CD4-positive, CD25-positive, alpha-beta regulatory T cell (primary cell): ENCODE data around the gene MYOF. TPM values are rescaled to one million over a fixed set of nuclear protein-coding genes. Genes with fewer than 3 reads are reported as not detected.

Experiments used
- ATAC-seq, 2 donors: fragments of 150-1000 bp; cut with Tn5 transposase; one replicate each; pipeline ENCODE4 v1.10.0; 2021; ENCODE audit warnings: low read depth in 2 of 2, moderate number of reproducible peaks in 2 of 2, moderate library complexity in 1 of 2
- DNase-seq, 3 donors: peaks; one replicate each; pipeline versions ENCODE4 v3.0.0 to v3.0.0-alpha.2; 2012 to 2022; ENCODE audit warnings: mixed read lengths in 1 of 3
- H3K27ac ChIP-seq: one replicate; pipeline ENCODE4 v1.7.0; 2013; ENCODE audit warnings: mild to moderate bottlenecking, low read length; ENCODE audit not compliant: insufficient read depth, poor library complexity, severe bottlenecking
- H3K27me3 ChIP-seq: one replicate; pipeline ENCODE4 v1.7.0; 2013; ENCODE audit warnings: low read length; ENCODE audit not compliant: control insufficient read depth, insufficient read depth
- H3K36me3 ChIP-seq: one replicate; pipeline ENCODE4 v1.7.0; 2013; ENCODE audit warnings: mild to moderate bottlenecking, low read length, moderate library complexity; ENCODE audit not compliant: control insufficient read depth, insufficient read depth
- H3K4me1 ChIP-seq: 2 replicates; pipeline ENCODE4 v1.7.0; 2013; ENCODE audit warnings: mild to moderate bottlenecking, low read length; ENCODE audit not compliant: insufficient read depth, control insufficient read depth, poor library complexity, severe bottlenecking
- H3K4me3 ChIP-seq: one replicate; pipeline ENCODE4 v1.7.0; 2013; ENCODE audit warnings: low read depth, mild to moderate bottlenecking, low read length, moderate library complexity
- H3K9me3 ChIP-seq, 2 experiments: 1 replicate in 1 of 2; 2 replicates in 1 of 2; pipeline ENCODE4 v1.7.0; 2013; ENCODE audit warnings: low read length in 2 of 2, mild to moderate bottlenecking in 1 of 2, moderate library complexity in 1 of 2; ENCODE audit not compliant: control insufficient read depth in 2 of 2
- H3K27ac Mint-ChIP-seq, 3 donors: one replicate each; pipeline ENCODE4 v1.8.0; 2020 to 2022; ENCODE audit warnings: mild to moderate bottlenecking in 3 of 3, mixed read lengths in 3 of 3, moderate library complexity in 2 of 3
- H3K27me3 Mint-ChIP-seq: one replicate; pipeline ENCODE4 v1.8.0; 2022; ENCODE audit warnings: mild to moderate bottlenecking, mixed read lengths
- H3K36me3 Mint-ChIP-seq: one replicate; pipeline ENCODE4 v1.8.0; 2020; ENCODE audit warnings: mixed read lengths
- H3K4me1 Mint-ChIP-seq, 4 donors: one replicate each; pipeline ENCODE4 v1.8.0; 2020 to 2022; ENCODE audit warnings: mixed read lengths in 4 of 4, mild to moderate bottlenecking in 1 of 4
- H3K4me3 Mint-ChIP-seq, 4 donors: one replicate each; pipeline ENCODE4 v1.8.0; 2020 to 2022; ENCODE audit warnings: mild to moderate bottlenecking in 4 of 4, mixed read lengths in 4 of 4, moderate library complexity in 3 of 4
- H3K9me3 Mint-ChIP-seq, 7 donors: one replicate each; pipeline ENCODE4 v1.8.0; 2020 to 2022; ENCODE audit warnings: mixed read lengths in 7 of 7, mild to moderate bottlenecking in 3 of 7, moderate library complexity in 2 of 7
- polyA plus RNA-seq, 4 donors: library from polyadenylated mRNA; unstranded; fragments of 300-500 nt; fragmentation: Illumina TruSeq; gene quantifications; one replicate each; pipeline ENCODE4 v1.2.3, GENCODE V29; 2021
- total RNA-seq: library from RNA; stranded (reverse); gene quantifications from one replicate; pipeline ENCODE4 v1.2.3, GENCODE V29; 2022

Gene MYOF
- total and polyA plus RNA-seq, 5 donors from 2014 or later = 0.23 to 1.0 (median 0.54) TPM

DNA sequence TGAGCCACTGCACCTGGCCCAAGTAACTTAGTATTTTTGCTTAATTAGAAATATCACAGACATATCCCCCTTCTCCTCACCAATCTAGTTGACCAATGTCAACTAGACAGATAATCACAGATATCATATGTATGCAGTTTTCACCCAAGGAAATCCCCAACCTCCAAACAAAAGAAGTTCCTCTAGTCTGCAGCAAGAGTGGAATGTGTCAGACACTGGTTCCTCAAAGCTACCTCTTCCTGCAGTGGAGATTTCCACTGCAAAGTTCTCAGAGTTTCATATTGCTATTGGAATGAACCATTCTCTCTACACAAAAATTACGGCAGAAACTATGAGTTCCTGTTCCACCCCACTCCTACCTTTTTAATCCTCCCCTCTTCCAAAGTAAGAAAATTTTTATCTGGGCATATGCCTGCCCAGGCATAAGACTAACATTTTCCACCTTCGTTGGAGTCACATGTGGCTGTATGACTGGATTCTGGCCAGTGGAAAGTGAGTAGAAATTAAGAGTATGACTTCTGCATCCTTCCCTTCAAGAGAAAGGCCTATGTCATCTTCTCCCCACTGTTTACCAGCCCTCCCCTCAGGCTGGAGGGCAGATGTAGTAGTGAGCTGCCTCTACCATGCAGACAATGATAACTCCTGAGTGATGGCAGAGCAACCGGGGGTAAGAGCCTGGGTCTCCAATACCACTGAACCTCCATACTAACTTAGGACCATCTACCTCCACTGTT lies 103.0 kb downstream of the MYOF start:
- no peaks in the 10 kb centered on the region for H3K9me3 Mint-ChIP-seq
- no peaks in the 10 kb centered on the region for H3K9me3 ChIP-seq
- peaks cover 3% of the 10 kb centered on the region for H3K4me1 ChIP-seq
- no peaks in the 10 kb centered on the region for H3K27me3 ChIP-seq
- no peak overlapping the region for H3K4me3 ChIP-seq
- H3K36me3 Mint-ChIP-seq = no peaks in the 10 kb centered on the region
- ATAC-seq (peak in 1 of 2 donors; percentile 22), DNase-seq (no peak)
- no peaks in the 10 kb centered on the region for H3K36me3 ChIP-seq
- peaks cover 5 to 26% (median 9%) of the 10 kb centered on the region in 4 donors for H3K4me1 Mint-ChIP-seq
- H3K27ac Mint-ChIP-seq = peak overlapping the region in 1 of 3 donors; percentile 59
- H3K27ac ChIP-seq = no peak overlapping the region
- H3K4me3 Mint-ChIP-seq = no peak overlapping the region
- peaks cover 5% of the 10 kb centered on the region for H3K27me3 Mint-ChIP-seq

DNA sequence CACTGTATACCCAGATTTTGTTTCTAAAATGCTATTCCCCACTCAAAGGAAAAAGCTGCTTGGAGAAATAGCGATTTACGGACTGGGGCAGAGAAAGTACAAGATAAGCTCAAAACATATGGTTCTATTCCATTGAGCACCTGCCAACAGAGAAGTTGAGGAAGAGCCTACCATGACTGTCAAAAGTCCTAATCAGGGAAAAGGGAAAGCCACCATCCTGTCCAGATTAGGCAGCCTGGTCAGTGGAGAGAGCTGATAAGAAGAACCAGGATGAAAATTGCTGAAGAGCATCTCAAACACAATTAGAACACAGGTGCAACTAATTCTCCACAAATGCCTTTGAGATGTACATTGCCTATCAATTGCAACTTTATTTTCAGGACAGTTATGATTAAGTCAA lies 104.1 kb downstream of the MYOF start:
- Mint-ChIP-seq H3K36me3 (no peaks in the 10 kb centered on the region), H3K4me3 (no peak overlapping the region), H3K9me3 (no peaks in the 10 kb centered on the region), H3K4me1 (peaks cover 5 to 23% (median 9%) of the 10 kb centered on the region in 4 donors), H3K27me3 (peaks cover 5% of the 10 kb centered on the region), H3K27ac (no peak overlapping the region)
- Histone ChIP-seq H3K27me3 (no peaks in the 10 kb centered on the region), H3K9me3 (no peaks in the 10 kb centered on the region), H3K4me1 (peaks cover 3% of the 10 kb centered on the region), H3K27ac (no peak overlapping the region), H3K36me3 (no peaks in the 10 kb centered on the region), H3K4me3 (no peak overlapping the region)
- ATAC-seq = no peak
- no peak for DNase-seq

DNA sequence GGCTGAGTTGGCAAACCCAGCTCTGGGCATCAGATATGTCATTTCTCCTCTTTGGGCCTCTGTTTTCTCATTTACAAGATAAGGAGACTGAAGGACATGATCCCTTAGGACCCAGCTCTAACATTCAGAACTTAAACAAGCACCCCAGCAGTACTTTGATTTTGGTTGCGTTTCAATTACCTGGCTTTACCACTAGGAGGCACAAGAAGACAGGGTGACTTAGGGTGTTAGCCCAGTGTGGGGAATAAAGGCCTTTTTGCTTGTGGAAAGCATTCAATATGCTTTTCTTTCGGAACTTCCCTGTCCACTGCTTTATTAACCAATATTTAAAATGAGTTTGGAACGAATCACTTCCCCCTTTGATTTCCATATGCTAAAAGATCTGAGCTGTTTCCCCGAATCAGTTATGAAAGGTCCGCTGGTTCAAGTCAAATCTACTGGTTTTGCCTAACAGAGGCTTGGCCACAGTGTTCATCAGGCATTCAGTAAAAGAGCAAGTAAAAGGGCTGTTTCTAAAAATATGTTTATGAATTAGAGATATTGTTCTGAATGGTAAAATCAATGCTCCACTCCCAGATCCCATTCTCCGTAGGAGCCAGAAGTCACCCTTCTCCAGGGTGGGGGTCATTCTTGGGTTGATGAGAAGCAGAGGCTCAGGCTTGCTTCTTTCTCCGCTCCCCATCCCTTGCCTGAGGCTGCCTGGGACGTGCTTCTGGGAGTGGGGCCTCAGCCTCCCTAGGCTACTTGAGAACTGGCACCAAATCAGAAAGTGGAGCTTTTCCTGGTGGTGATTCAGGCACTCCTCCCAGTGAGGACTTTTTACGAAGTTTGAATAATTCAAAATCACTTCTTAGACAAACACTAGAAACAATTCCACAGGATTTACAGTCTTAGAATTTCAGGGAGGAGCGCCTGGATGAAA lies 105.5 kb downstream of the MYOF start:
- no peaks in the 10 kb centered on the region for H3K9me3 ChIP-seq
- ATAC-seq (peak; percentile 62 to 65), DNase-seq (peak; percentile 36 to 84 (median 73))
- no peak overlapping the region for H3K27ac Mint-ChIP-seq
- H3K36me3 Mint-ChIP-seq = no peaks in the 10 kb centered on the region
- peak overlapping the region in 1 of 4 donors; percentile 63 for H3K4me3 Mint-ChIP-seq
- no peaks in the 10 kb centered on the region for H3K27me3 ChIP-seq
- H3K27me3 Mint-ChIP-seq = peaks cover 5% of the 10 kb centered on the region
- peaks cover 3% of the 10 kb centered on the region for H3K4me1 ChIP-seq
- no peak overlapping the region for H3K4me3 ChIP-seq
- H3K9me3 Mint-ChIP-seq = no peaks in the 10 kb centered on the region
- H3K36me3 ChIP-seq = no peaks in the 10 kb centered on the region
- peaks cover 5 to 23% (median 9%) of the 10 kb centered on the region in 4 donors for H3K4me1 Mint-ChIP-seq
- H3K27ac ChIP-seq = no peak overlapping the region

DNA sequence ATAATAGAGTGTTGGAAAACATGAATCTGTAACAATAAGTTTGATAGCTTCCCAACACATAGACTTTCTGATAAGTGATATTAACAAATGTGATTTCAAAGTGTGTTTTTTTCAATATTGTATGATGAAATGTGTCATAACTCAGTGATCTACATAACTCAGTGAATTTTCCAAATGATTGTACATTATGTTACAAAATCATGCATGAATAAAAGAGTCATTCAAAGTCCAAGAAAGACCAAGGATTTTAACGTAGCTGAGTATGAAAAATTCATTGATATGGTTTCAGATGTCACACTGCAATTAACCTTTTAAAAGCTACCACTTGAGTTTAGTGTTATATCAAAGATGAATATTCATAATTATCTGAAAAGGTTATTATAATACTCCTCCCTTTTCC lies 111.2 kb downstream of the MYOF start:
- H3K27ac Mint-ChIP-seq = no peak overlapping the region
- no peak overlapping the region for H3K4me3 Mint-ChIP-seq
- Histone ChIP-seq H3K9me3 (no peaks in the 10 kb centered on the region), H3K27me3 (no peaks in the 10 kb centered on the region), H3K36me3 (no peaks in the 10 kb centered on the region), H3K27ac (no peak overlapping the region), H3K4me3 (no peak overlapping the region), H3K4me1 (no peaks in the 10 kb centered on the region)
- H3K36me3 Mint-ChIP-seq = no peaks in the 10 kb centered on the region
- ATAC-seq (no peak), DNase-seq (no peak)
- H3K9me3 Mint-ChIP-seq = no peaks in the 10 kb centered on the region
- H3K4me1 Mint-ChIP-seq = no peaks in the 10 kb centered on the region
- no peaks in the 10 kb centered on the region for H3K27me3 Mint-ChIP-seq

DNA sequence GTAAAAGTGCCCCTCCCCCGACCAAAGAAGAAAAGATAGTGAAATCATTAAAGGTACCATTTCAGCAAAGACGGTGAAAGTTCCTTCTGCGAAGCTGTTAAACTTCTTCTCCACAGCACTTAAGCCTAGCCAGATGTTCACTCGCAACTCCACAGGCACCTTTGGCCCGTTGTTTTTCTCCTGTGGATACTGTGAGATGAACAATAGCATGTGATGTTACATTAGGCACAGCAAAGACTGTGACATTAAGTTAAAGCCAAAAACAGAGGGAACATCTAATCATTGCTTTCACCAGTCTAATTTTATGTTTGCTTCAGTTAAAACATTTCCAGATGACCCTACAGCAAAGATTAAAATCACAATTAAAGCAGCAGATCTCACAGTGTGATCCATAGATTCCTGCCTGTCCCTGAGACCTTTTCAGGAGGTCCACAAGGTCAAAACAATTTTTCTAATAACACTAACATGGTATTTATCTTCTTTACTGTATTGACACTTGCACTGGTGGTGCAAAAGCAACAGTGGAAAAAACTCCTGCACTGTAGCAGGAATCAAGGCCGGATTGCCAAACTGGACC lies 112.5 kb downstream of the MYOF start:
- no peak overlapping the region for H3K27ac Mint-ChIP-seq
- no peaks in the 10 kb centered on the region for H3K36me3 ChIP-seq
- H3K4me1 Mint-ChIP-seq = peaks cover 0 to 3% (median 1%) of the 10 kb centered on the region in 4 donors
- H3K4me1 ChIP-seq = no peaks in the 10 kb centered on the region
- no peak overlapping the region for H3K4me3 ChIP-seq
- H3K27me3 Mint-ChIP-seq = peaks cover 5% of the 10 kb centered on the region
- no peaks in the 10 kb centered on the region for H3K36me3 Mint-ChIP-seq
- no peak overlapping the region for H3K27ac ChIP-seq
- H3K9me3 Mint-ChIP-seq = no peaks in the 10 kb centered on the region
- no peak for DNase-seq
- H3K4me3 Mint-ChIP-seq = no peak overlapping the region
- ATAC-seq = no peak
- H3K9me3 ChIP-seq = no peaks in the 10 kb centered on the region
- no peaks in the 10 kb centered on the region for H3K27me3 ChIP-seq

- H3K27me3 ChIP-seq = no peaks in the 10 kb centered on the region
- Mint-ChIP-seq H3K36me3 (no peaks in the 10 kb centered on the region), H3K9me3 (no peaks in the 10 kb centered on the region), H3K27me3 (peaks cover 7% of the 10 kb centered on the region), H3K27ac (no peak overlapping the region), H3K4me3 (no peak overlapping the region), H3K4me1 (peaks cover 0 to 3% (median 1%) of the 10 kb centered on the region in 4 donors)
- H3K4me3 ChIP-seq = no peak overlapping the region
- DNase-seq (no peak), ATAC-seq (no peak)
- no peaks in the 10 kb centered on the region for H3K9me3 ChIP-seq
- H3K36me3 ChIP-seq = no peaks in the 10 kb centered on the region
- H3K27ac ChIP-seq = no peak overlapping the region
- no peaks in the 10 kb centered on the region for H3K4me1 ChIP-seq
Observed at GRCh38 chr10:93368210-93368609, 113.9 kb downstream of the MYOF start.

GRCh38 chr10:93367664-93368063 lies 114.5 kb downstream of the MYOF start:
- H3K27me3 Mint-ChIP-seq = peaks cover 7% of the 10 kb centered on the region
- H3K4me3 Mint-ChIP-seq = no peak overlapping the region
- peaks cover 0 to 3% (median 1%) of the 10 kb centered on the region in 4 donors for H3K4me1 Mint-ChIP-seq
- ATAC-seq (no peak), DNase-seq (no peak)
- Histone ChIP-seq H3K4me3 (no peak overlapping the region), H3K4me1 (no peaks in the 10 kb centered on the region), H3K36me3 (no peaks in the 10 kb centered on the region), H3K27me3 (no peaks in the 10 kb centered on the region), H3K27ac (no peak overlapping the region), H3K9me3 (no peaks in the 10 kb centered on the region)
- no peak overlapping the region for H3K27ac Mint-ChIP-seq
- no peaks in the 10 kb centered on the region for H3K36me3 Mint-ChIP-seq
- no peaks in the 10 kb centered on the region for H3K9me3 Mint-ChIP-seq
